ENCODE results near the gene ONECUT3.
"Not testable (repeated sequence)": the region's sequence is repeated elsewhere in the genome, so short reads cannot be mapped to it uniquely, and the experiment has no call there.

Gene ONECUT3

DNA sequence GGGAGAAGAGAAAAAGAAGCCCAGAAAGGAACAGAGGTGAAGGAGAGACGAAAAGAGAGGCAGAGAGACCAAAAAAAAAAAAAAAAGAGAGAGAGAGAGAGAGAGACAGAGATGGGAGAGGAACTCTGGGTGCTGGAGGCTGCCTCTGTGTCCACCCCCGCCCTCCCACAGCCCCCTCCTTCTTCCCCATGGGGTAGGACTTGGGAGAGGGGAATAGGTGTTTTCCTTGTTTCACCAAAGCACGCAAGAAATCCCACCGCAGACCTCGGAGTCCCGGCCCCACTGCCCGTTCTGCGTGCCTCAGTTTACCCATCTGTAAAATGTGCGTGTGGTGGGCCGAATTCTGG, 4.9 kb downstream of the ONECUT3 start:
- Histone ChIP-seq H2AFZ (ENCODE audit: low read length) (no peak overlapping the region), H3K4me3 (ENCODE audit: low read length) (no peak overlapping the region), H3F3A (ENCODE audit: insufficient read depth, low read length) (no peaks in the 10 kb centered on the region), H3K27ac (ENCODE audit: low read length) (no peak overlapping the region), H3K9me3 (replicated peaks; ENCODE audit: insufficient read depth, low read length) (no peaks in the 10 kb centered on the region), H3K4me1 (ENCODE audit: low read length) (no peaks in the 10 kb centered on the region), H4K20me1 (ENCODE audit: insufficient read depth, low read length) (no peaks in the 10 kb centered on the region), H3K36me3 (replicated peaks; ENCODE audit: insufficient read depth, low read length) (no peaks in the 10 kb centered on the region), H3K9me2 (replicated peaks; ENCODE audit: insufficient read depth, low read length) (no peaks in the 10 kb centered on the region), H3K79me2 (ENCODE audit: low read length) (no peaks in the 10 kb centered on the region), H3K4me2 (ENCODE audit: low read depth, low read length) (no peak overlapping the region), H3K27me3 (replicated peaks; ENCODE audit: insufficient read depth, low read length) (peaks cover 83% of the 10 kb centered on the region), H3K9ac (ENCODE audit: low read length) (no peak overlapping the region)
- TF ChIP-seq EZH2phosphoT487 (IDR thresholded peaks at IDR 0.05; ENCODE audit: low read length): no peak
- TF ChIP-seq, protein P1, sequence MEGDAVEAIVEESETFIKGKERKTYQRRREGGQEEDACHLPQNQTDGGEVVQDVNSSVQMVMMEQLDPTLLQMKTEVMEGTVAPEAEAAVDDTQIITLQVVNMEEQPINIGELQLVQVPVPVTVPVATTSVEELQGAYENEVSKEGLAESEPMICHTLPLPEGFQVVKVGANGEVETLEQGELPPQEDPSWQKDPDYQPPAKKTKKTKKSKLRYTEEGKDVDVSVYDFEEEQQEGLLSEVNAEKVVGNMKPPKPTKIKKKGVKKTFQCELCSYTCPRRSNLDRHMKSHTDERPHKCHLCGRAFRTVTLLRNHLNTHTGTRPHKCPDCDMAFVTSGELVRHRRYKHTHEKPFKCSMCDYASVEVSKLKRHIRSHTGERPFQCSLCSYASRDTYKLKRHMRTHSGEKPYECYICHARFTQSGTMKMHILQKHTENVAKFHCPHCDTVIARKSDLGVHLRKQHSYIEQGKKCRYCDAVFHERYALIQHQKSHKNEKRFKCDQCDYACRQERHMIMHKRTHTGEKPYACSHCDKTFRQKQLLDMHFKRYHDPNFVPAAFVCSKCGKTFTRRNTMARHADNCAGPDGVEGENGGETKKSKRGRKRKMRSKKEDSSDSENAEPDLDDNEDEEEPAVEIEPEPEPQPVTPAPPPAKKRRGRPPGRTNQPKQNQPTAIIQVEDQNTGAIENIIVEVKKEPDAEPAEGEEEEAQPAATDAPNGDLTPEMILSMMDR (IDR thresholded peaks at IDR 0.05; ENCODE audit: low read length): no peak
- no peak for TF ChIP-seq EZH2 (optimal IDR thresholded peaks at IDR 0.05; ENCODE audit: low read depth, low read length)
- no peak for DNase-seq

DNA sequence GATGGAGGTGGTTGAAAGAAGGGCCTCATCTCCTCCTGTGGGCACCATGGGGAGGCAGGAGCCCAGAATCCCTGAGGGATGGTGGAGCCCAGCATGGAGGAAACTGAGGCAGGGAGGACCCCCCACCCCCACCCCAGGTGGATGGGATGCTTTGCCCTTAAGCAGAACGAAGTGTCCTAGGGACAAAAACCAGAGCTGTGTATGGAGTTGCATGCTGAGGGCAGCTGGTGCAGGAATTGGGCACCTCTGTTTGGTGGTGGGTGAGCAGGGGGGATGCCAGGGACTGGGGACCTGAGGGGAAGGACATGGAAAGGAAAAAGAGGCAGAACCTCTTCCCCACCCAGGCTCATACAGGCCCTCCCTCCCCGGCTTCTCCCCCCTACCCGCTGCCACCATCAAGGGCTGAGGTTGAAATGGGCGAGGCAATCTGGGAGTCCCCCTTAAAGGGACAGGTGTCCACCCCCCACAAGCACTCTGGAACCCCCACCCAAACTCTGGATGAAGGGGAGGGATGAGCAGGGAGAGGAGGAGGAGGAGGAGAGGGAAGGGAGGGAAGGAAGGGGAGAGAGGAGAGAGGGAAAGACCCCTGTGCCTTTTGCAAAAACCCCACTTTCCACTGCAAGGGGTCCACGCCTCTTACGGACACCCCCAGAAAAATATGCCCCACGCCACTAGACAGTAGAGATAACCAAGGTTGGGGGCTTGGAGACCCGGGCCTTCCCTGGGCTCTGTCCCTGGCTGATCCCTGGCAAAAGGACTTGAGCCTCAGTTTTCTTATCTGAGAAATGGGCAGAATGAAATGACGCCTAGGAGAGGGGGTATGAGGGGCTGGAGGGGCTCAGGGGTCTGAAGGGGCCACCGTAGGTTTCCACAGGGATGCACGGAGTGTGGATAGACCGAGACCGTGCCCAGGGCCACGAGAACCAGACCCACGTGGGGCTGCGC, 5.9 kb downstream of the ONECUT3 start:
- H2AFZ ChIP-seq (ENCODE audit: low read length): no peak overlapping the region
- no peaks in the 10 kb centered on the region for H3K36me3 ChIP-seq (replicated peaks; ENCODE audit: insufficient read depth, low read length)
- no peaks in the 10 kb centered on the region for H3K9me2 ChIP-seq (replicated peaks; ENCODE audit: insufficient read depth, low read length)
- no peaks in the 10 kb centered on the region for H3K4me1 ChIP-seq (ENCODE audit: low read length)
- H4K20me1 ChIP-seq (ENCODE audit: insufficient read depth, low read length): no peaks in the 10 kb centered on the region
- H3K9ac ChIP-seq (ENCODE audit: low read length): no peak overlapping the region
- H3K27me3 ChIP-seq (replicated peaks; ENCODE audit: insufficient read depth, low read length): peaks cover 93% of the 10 kb centered on the region
- no peaks in the 10 kb centered on the region for H3K79me2 ChIP-seq (ENCODE audit: low read length)
- TF ChIP-seq EZH2phosphoT487 (IDR thresholded peaks at IDR 0.05; ENCODE audit: low read length) (no peak), EZH2 (optimal IDR thresholded peaks at IDR 0.05; ENCODE audit: low read depth, low read length) (no peak)
- TF ChIP-seq, protein P1 (IDR thresholded peaks at IDR 0.05; ENCODE audit: low read length): no peak
- no peaks in the 10 kb centered on the region for H3K9me3 ChIP-seq (replicated peaks; ENCODE audit: insufficient read depth, low read length)
- no peak overlapping the region for H3K4me3 ChIP-seq (ENCODE audit: low read length)
- no peak overlapping the region for H3K27ac ChIP-seq (ENCODE audit: low read length)
- H3K4me2 ChIP-seq (ENCODE audit: low read depth, low read length): no peak overlapping the region
- no peaks in the 10 kb centered on the region for H3F3A ChIP-seq (ENCODE audit: insufficient read depth, low read length)
- DNase-seq: no peak

DNA sequence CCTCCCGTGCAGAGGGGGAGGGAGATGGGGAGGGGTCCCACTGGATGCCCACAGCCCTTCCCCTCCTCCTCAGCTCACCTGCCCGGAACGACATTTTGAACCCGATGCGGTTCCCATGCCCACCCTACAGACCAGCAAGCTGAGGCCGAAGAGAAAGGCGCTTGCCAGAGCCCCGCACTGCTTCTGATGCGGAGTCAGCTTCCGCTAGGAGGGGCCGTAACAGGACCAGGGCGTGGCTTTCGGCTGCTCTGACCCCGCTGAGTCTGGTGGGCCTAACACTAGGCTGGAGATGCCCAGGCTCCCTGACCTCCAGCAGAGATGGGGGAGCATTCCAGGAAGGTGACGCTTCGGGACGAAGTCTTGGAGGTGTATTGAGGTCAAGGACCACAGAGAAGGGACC, 6.7 kb downstream of the ONECUT3 start:
- H2AFZ ChIP-seq (ENCODE audit: low read length): no peak overlapping the region
- H3F3A ChIP-seq (ENCODE audit: insufficient read depth, low read length): no peaks in the 10 kb centered on the region
- no peak overlapping the region for H3K27ac ChIP-seq (ENCODE audit: low read length)
- H3K36me3 ChIP-seq (replicated peaks; ENCODE audit: insufficient read depth, low read length): no peaks in the 10 kb centered on the region
- peaks cover 95% of the 10 kb centered on the region for H3K27me3 ChIP-seq (replicated peaks; ENCODE audit: insufficient read depth, low read length)
- no peak overlapping the region for H3K4me2 ChIP-seq (ENCODE audit: low read depth, low read length)
- TF ChIP-seq EZH2 (optimal IDR thresholded peaks at IDR 0.05; ENCODE audit: low read depth, low read length) (no peak), EZH2phosphoT487 (IDR thresholded peaks at IDR 0.05; ENCODE audit: low read length) (no peak)
- TF ChIP-seq, protein P1 (IDR thresholded peaks at IDR 0.05; ENCODE audit: low read length): no peak
- H3K4me1 ChIP-seq (ENCODE audit: low read length): no peaks in the 10 kb centered on the region
- H3K9ac ChIP-seq (ENCODE audit: low read length): no peak overlapping the region
- H3K79me2 ChIP-seq (ENCODE audit: low read length): no peaks in the 10 kb centered on the region
- no peaks in the 10 kb centered on the region for H3K9me2 ChIP-seq (replicated peaks; ENCODE audit: insufficient read depth, low read length)
- no peak for DNase-seq
- H3K9me3 ChIP-seq (replicated peaks; ENCODE audit: insufficient read depth, low read length): no peaks in the 10 kb centered on the region
- no peaks in the 10 kb centered on the region for H4K20me1 ChIP-seq (ENCODE audit: insufficient read depth, low read length)
- no peak overlapping the region for H3K4me3 ChIP-seq (ENCODE audit: low read length)

DNA sequence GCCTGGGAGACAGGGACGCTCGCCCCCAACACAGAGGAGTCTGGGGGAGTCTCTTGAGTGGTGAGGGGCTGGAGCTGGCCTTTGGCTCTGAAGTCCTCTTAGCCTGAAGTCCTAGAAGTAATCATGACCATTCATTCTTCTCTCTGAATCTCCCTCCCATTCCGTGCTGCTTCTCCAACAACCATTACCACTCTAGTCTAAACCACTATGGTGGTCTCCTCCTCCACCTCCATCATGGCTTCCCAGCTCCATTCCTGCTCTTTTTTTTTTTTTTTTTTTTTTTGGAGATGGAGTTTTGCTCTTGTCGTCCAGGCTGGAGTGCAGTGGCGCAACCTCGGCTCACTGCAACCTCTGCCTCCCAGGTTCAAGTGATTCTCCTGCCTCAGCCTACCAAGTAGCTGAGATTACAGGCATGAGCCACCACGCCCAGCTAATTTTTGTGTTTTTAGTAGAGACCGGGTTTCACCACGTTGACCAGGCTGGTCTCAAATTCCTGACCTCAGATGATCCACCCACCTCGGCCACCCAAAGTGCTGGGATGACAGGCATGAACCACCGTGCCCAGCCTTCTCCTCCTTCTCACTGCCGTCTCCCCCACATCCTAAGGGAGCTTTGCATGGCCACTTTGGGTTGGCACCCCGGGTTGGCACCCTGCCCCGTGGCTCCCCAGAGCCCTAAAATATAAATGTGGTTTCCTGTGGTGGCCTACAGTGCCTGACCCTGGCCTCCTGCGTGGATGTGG, 7.7 kb downstream of the ONECUT3 start:
- H3K4me2 ChIP-seq (ENCODE audit: low read depth, low read length); H3K36me3 ChIP-seq (replicated peaks; ENCODE audit: insufficient read depth, low read length); H3K9ac ChIP-seq (ENCODE audit: low read length); H3K79me2 ChIP-seq (ENCODE audit: low read length); H4K20me1 ChIP-seq (ENCODE audit: insufficient read depth, low read length); DNase-seq; H3K9me2 ChIP-seq (replicated peaks; ENCODE audit: insufficient read depth, low read length); H3F3A ChIP-seq (ENCODE audit: insufficient read depth, low read length); H3K4me3 ChIP-seq (ENCODE audit: low read length); H2AFZ ChIP-seq (ENCODE audit: low read length); H3K27ac ChIP-seq (ENCODE audit: low read length); H3K4me1 ChIP-seq (ENCODE audit: low read length); H3K9me3 ChIP-seq (replicated peaks; ENCODE audit: insufficient read depth, low read length): not testable (repeated sequence)
- peaks cover 95% of the 10 kb centered on the region for H3K27me3 ChIP-seq (replicated peaks; ENCODE audit: insufficient read depth, low read length)
